ENCODE data around the gene ANKRD12. TPM values are rescaled to one million over a fixed set of nuclear protein-coding genes. Genes with fewer than 3 reads are reported as not detected.

ANKRD12 gene
- total and polyA plus RNA-seq, 4 experiments from 2014 or later: 10.7 to 280 (median 201) TPM

DNA sequence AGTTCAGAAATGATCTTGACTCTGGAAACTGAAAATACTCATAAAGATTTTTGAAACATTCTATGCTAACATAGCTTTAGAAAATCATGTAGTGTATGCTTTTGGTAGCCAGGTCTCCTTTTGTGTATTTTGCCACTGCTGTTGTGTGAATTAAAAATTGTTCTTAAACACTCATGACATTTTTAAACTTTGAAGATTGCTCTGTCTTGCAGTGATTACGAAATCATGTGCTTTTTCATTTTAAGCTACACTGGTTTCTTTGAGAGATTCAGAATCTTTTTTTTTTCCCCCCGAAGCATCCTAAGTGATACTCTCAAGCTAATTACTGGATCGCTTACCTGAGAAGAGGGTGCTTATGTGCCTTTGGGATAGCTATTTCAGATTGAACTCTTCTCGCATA, 60.0 kb downstream of the ANKRD12 start:
- no peaks in the 10 kb centered on the region for H3K27me3 ChIP-seq (ENCODE audit: insufficient read depth, low read length)
- H3K27me3 Mint-ChIP-seq: no peaks in the 10 kb centered on the region
- H3K4me1 Mint-ChIP-seq: peaks cover 16 to 31% (median 29%) of the 10 kb centered on the region in 4 donors
- DNase-seq: no peak
- peaks cover 40 to 67% of the 10 kb centered on the region in 2 donors for H3K36me3 Mint-ChIP-seq
- no peaks in the 10 kb centered on the region for H3K9me3 ChIP-seq (ENCODE audit: control insufficient read depth in 1 of 2, low read length in 2 of 2)
- H3K4me3 ChIP-seq (ENCODE audit: low read length in 2 of 2): no peak overlapping the region
- H3K4me1 ChIP-seq (ENCODE audit: insufficient read depth, low read length): no peaks in the 10 kb centered on the region
- POLR2A ChIA-PET (ENCODE audit: partially characterized antibody): interaction anchor here (1.0 kb wide), 1 partner anchor 11 kb away, joined by 3 read pairs; no protein-coding TSS in a partner anchor
- no peaks in the 10 kb centered on the region for H3K9me3 Mint-ChIP-seq
- intact Hi-C loops (cut with micrococcal nuclease): no loop called here
- CTCF ChIA-PET (ENCODE audit: partially characterized antibody): interaction anchor here (1.0 kb wide), 1 partner anchor 500 kb away, joined by 3 read pairs; no protein-coding TSS in a partner anchor
- no peak overlapping the region for H3K4me3 Mint-ChIP-seq
- H3K36me3 ChIP-seq (ENCODE audit: insufficient read depth, low read length): peaks cover 12% of the 10 kb centered on the region
- peak overlapping the region in 1 of 7 donors; percentile 11 for H3K27ac Mint-ChIP-seq
- H3K27ac ChIP-seq (ENCODE audit: low read depth, low read length): no peak overlapping the region

DNA sequence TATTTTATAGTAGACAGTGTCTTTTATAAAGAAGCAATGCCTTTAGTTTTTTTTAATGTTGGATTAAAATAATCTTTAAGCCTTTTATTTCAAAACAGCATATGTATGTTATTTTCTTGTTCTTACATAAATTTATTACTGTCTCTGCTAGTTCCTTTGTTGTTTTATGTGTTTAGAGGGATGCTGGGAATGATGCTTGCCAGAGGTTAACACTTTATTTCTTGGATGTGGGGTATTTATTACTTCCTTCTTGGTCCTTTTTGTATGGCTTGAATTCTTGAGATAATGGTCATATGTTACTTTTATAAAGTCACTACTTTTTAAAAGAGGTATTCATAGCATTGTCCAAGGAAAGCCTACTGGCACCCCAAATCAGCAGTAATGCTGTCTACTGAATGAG, 63.1 kb downstream of the ANKRD12 start:
- H3K27me3 ChIP-seq (ENCODE audit: insufficient read depth, low read length): no peaks in the 10 kb centered on the region
- Mint-ChIP-seq H3K4me1 (peaks cover 14 to 21% (median 19%) of the 10 kb centered on the region in 4 donors), H3K27ac (no peak overlapping the region), H3K27me3 (no peaks in the 10 kb centered on the region), H3K9me3 (no peaks in the 10 kb centered on the region), H3K4me3 (no peak overlapping the region), H3K36me3 (peaks cover 28 to 51% of the 10 kb centered on the region in 2 donors)
- intact Hi-C loops (cut with micrococcal nuclease): no loop called here
- ChIA-PET CTCF (ENCODE audit: partially characterized antibody) (no interaction called here), POLR2A (ENCODE audit: partially characterized antibody) (no interaction called here)
- no peak for DNase-seq
- peaks cover 24% of the 10 kb centered on the region for H3K36me3 ChIP-seq (ENCODE audit: insufficient read depth, low read length)
- H3K4me1 ChIP-seq (ENCODE audit: insufficient read depth, low read length): no peaks in the 10 kb centered on the region
- no peak overlapping the region for H3K27ac ChIP-seq (ENCODE audit: low read depth, low read length)
- H3K4me3 ChIP-seq (ENCODE audit: low read length in 2 of 2): no peak overlapping the region
- no peaks in the 10 kb centered on the region for H3K9me3 ChIP-seq (ENCODE audit: control insufficient read depth in 1 of 2, low read length in 2 of 2)

DNA sequence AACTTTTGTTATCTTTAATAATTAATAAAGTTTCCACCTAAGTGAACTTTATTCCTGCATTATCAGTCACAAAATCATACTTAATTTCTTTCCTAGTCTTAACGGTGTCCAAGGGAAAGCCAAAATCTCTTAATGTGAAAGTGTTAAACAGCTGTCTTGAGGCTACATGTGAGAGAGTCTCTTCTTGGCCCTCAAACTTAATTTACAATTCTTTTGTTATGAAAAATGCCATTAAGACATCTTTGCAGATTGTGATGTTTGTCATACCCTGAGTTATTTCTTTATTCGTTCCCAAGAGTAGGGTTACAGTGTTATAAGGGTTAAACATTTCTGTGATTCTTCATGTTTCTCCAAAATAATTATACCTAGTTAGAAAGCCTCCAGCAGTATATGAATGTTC, 64.6 kb downstream of the ANKRD12 start:
- Histone ChIP-seq H3K27me3 (ENCODE audit: insufficient read depth, low read length) (no peaks in the 10 kb centered on the region), H3K4me1 (ENCODE audit: insufficient read depth, low read length) (no peaks in the 10 kb centered on the region), H3K4me3 (ENCODE audit: low read length in 2 of 2) (no peak overlapping the region), H3K36me3 (ENCODE audit: insufficient read depth, low read length) (peaks cover 22% of the 10 kb centered on the region), H3K9me3 (ENCODE audit: control insufficient read depth in 1 of 2, low read length in 2 of 2) (no peaks in the 10 kb centered on the region), H3K27ac (ENCODE audit: low read depth, low read length) (no peak overlapping the region)
- Mint-ChIP-seq H3K4me3 (no peak overlapping the region), H3K27me3 (no peaks in the 10 kb centered on the region), H3K9me3 (no peaks in the 10 kb centered on the region), H3K36me3 (peaks cover 15 to 50% of the 10 kb centered on the region in 2 donors), H3K4me1 (peaks cover 10 to 18% (median 18%) of the 10 kb centered on the region in 4 donors), H3K27ac (no peak overlapping the region)
- DNase-seq: no peak
- intact Hi-C loops (cut with micrococcal nuclease): no loop called here
- ChIA-PET POLR2A (ENCODE audit: partially characterized antibody) (no interaction called here), CTCF (ENCODE audit: partially characterized antibody) (no interaction called here)

DNA sequence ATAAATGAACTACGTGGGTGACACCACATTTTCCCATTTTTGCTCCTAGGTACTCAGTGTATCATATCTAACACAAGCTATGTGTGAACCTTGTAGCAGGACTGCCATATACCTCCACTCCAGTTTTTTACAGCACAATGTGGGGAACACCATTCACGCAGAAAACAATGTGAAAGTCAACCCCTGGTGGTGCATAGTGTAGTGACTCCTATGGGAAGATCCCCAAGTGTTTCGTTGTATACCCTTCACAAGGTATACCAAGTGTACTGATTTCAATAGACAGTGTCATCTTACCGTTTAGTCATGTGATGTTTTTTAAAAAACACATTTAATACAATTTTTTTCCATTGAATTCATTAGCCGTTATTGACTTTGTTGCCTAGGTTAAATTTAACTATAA, 68.1 kb downstream of the ANKRD12 start:
- Mint-ChIP-seq H3K4me3 (no peak overlapping the region), H3K36me3 (peaks cover 16 to 48% of the 10 kb centered on the region in 2 donors), H3K27ac (peak overlapping the region in 1 of 7 donors; percentile 52), H3K4me1 (peaks cover 10 to 18% (median 16%) of the 10 kb centered on the region in 4 donors), H3K9me3 (no peaks in the 10 kb centered on the region), H3K27me3 (no peaks in the 10 kb centered on the region)
- Histone ChIP-seq H3K27me3 (ENCODE audit: insufficient read depth, low read length) (no peaks in the 10 kb centered on the region), H3K27ac (ENCODE audit: low read depth, low read length) (no peak overlapping the region), H3K36me3 (ENCODE audit: insufficient read depth, low read length) (peaks cover 35% of the 10 kb centered on the region), H3K4me1 (ENCODE audit: insufficient read depth, low read length) (no peaks in the 10 kb centered on the region), H3K9me3 (ENCODE audit: control insufficient read depth in 1 of 2, low read length in 2 of 2) (no peaks in the 10 kb centered on the region), H3K4me3 (ENCODE audit: low read length in 2 of 2) (no peak overlapping the region)
- no peak for DNase-seq
- intact Hi-C loops (cut with micrococcal nuclease): no loop called here
- CTCF ChIA-PET (ENCODE audit: partially characterized antibody): no interaction called here
- POLR2A ChIA-PET (ENCODE audit: partially characterized antibody): interaction anchor here (0.9 to 1.4 kb wide), 4 partner anchors 10 to 130 kb away, joined by 3 read pairs; partner anchors contain the start of genes ANKRD12 and TWSG1

DNA sequence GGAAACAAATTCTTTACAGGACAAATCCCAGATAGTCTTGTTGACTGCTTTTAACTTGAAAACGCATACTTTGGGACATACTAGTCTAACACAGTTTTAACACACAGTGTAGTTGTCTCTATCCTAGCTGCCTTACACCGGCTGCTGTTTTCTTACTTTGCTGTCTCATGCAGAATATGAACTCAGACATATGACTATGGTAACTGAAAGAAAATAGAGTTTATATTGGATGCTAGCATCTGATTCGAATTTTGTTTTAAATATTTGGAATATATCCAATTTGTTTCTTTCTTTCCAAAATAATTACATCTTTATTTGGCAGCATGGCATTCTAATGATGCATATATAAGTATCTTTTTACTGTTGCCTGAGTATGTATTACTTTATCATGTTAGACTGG, 69.8 kb downstream of the ANKRD12 start:
- Mint-ChIP-seq H3K9me3 (no peaks in the 10 kb centered on the region), H3K36me3 (peaks cover 19 to 46% of the 10 kb centered on the region in 2 donors), H3K27ac (no peak overlapping the region), H3K4me3 (no peak overlapping the region), H3K27me3 (no peaks in the 10 kb centered on the region), H3K4me1 (peaks cover 10 to 24% (median 14%) of the 10 kb centered on the region in 4 donors)
- intact Hi-C loops (cut with micrococcal nuclease): no loop called here
- Histone ChIP-seq H3K4me3 (ENCODE audit: low read length in 2 of 2) (no peak overlapping the region), H3K9me3 (ENCODE audit: control insufficient read depth in 1 of 2, low read length in 2 of 2) (no peaks in the 10 kb centered on the region), H3K36me3 (ENCODE audit: insufficient read depth, low read length) (peaks cover 41% of the 10 kb centered on the region), H3K27me3 (ENCODE audit: insufficient read depth, low read length) (no peaks in the 10 kb centered on the region), H3K4me1 (ENCODE audit: insufficient read depth, low read length) (peaks cover 6% of the 10 kb centered on the region), H3K27ac (ENCODE audit: low read depth, low read length) (no peak overlapping the region)
- CTCF ChIA-PET (ENCODE audit: partially characterized antibody): interaction anchor here (1.2 kb wide), 1 partner anchor 25 kb away, joined by 3 read pairs; no protein-coding TSS in a partner anchor
- POLR2A ChIA-PET (ENCODE audit: partially characterized antibody): no interaction called here
- no peak for DNase-seq

DNA sequence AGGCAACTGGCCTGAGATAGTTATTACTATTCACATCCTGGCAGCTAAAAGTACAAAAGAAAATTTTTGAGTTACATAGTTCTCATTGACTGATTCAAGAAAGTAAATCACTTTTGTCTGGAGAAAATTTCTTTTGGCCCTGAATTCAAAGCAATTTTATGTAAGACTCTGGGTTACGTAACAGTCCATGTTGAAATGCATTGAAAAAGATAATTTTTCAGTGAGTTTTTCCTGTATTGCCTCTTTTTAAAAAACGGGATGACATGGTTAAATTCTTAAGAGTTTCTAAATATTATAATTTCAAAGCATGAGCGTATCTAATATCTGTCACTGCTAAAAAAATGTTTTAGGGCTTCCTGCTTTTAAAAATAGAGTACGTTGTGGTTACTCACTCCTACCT, 72.7 kb downstream of the ANKRD12 start:
- no peaks in the 10 kb centered on the region for H3K27me3 Mint-ChIP-seq
- intact Hi-C loops (cut with micrococcal nuclease): no loop called here
- no peaks in the 10 kb centered on the region for H3K9me3 Mint-ChIP-seq
- no peaks in the 10 kb centered on the region for H3K27me3 ChIP-seq (ENCODE audit: insufficient read depth, low read length)
- CTCF ChIA-PET (ENCODE audit: partially characterized antibody): interaction anchor here (1.3 kb wide), 1 partner anchor 136 kb away, joined by 4 read pairs; no protein-coding TSS in a partner anchor
- no peak overlapping the region for H3K4me3 Mint-ChIP-seq
- H3K36me3 ChIP-seq (ENCODE audit: insufficient read depth, low read length): peaks cover 43% of the 10 kb centered on the region
- H3K9me3 ChIP-seq (ENCODE audit: control insufficient read depth in 1 of 2, low read length in 2 of 2): no peaks in the 10 kb centered on the region
- no peak overlapping the region for H3K27ac ChIP-seq (ENCODE audit: low read depth, low read length)
- DNase-seq: no peak
- no peak overlapping the region for H3K4me3 ChIP-seq (ENCODE audit: low read length in 2 of 2)
- peaks cover 37 to 59% of the 10 kb centered on the region in 2 donors for H3K36me3 Mint-ChIP-seq
- peak overlapping the region in 3 of 7 donors; percentile 1 to 64 (median 25) for H3K27ac Mint-ChIP-seq
- H3K4me1 Mint-ChIP-seq: peaks cover 6 to 27% (median 16%) of the 10 kb centered on the region in 4 donors
- POLR2A ChIA-PET (ENCODE audit: partially characterized antibody): interaction anchor here (0.9 to 1.5 kb wide), 2 partner anchors 69 to 127 kb away, joined by 3 to 4 read pairs; no protein-coding TSS in a partner anchor
- peaks cover 9% of the 10 kb centered on the region for H3K4me1 ChIP-seq (ENCODE audit: insufficient read depth, low read length)

DNA sequence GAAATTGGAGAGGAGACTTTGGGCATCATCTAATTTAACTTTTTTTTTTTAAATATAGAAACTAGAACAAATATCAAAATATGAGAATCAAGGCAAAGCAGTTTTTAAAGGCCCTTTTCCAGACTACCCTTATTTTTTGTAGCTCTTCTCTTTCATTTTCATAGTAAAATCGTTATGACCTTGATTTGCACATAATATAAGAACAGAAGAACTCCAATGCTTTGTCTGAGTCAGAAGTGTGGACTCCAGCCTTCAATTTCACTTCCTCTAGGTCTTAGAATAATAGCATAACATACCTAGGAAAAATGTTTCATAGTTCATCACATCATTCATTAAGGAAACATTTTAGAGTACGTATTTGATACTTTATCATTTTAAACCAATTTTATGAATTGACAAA, 74.4 kb downstream of the ANKRD12 start:
- no peaks in the 10 kb centered on the region for H3K9me3 Mint-ChIP-seq
- H3K27ac Mint-ChIP-seq: peak overlapping the region in 2 of 7 donors; percentile 17 to 64
- DNase-seq: no peak
- Histone ChIP-seq H3K9me3 (ENCODE audit: control insufficient read depth in 1 of 2, low read length in 2 of 2) (no peaks in the 10 kb centered on the region), H3K4me3 (ENCODE audit: low read length in 2 of 2) (no peak overlapping the region), H3K27me3 (ENCODE audit: insufficient read depth, low read length) (no peaks in the 10 kb centered on the region), H3K27ac (ENCODE audit: low read depth, low read length) (no peak overlapping the region), H3K36me3 (ENCODE audit: insufficient read depth, low read length) (peaks cover 49% of the 10 kb centered on the region), H3K4me1 (ENCODE audit: insufficient read depth, low read length) (peaks cover 9% of the 10 kb centered on the region)
- H3K27me3 Mint-ChIP-seq: no peaks in the 10 kb centered on the region
- H3K4me3 Mint-ChIP-seq: no peak overlapping the region
- ChIA-PET POLR2A (ENCODE audit: partially characterized antibody) (no interaction called here), CTCF (ENCODE audit: partially characterized antibody) (interaction anchor here (0.6 kb wide), 1 partner anchor 8 kb away, joined by 3 read pairs; no protein-coding TSS in a partner anchor)
- peaks cover 4 to 25% (median 15%) of the 10 kb centered on the region in 4 donors for H3K4me1 Mint-ChIP-seq
- intact Hi-C loops (cut with micrococcal nuclease): loop anchor here (5.0 kb wide), 1 partner anchor 139 kb away; no protein-coding TSS in a partner anchor
- H3K36me3 Mint-ChIP-seq: peaks cover 49 to 61% of the 10 kb centered on the region in 2 donors

Data from CD4-positive, alpha-beta memory T cell (primary cell).